22Rv1 (cell line): ENCODE results near the gene KLHL25.

Source experiments
- H3K27ac ChIP-seq: fragments of 450-650 bp; 2 replicates; pipeline ENCODE4 v1.5.1; 2017
- ZFX ChIP-seq: fragments of 450-650 bp; IDR thresholded peaks from 2 replicates; pipeline ENCODE4 v1.6.1; 2017; ENCODE audit warnings: antibody characterized with exemption, borderline replicate concordance
- TF ChIP-seq, protein P1 (sequence below): fragments of 450-650 bp; IDR thresholded peaks from 2 replicates; pipeline ENCODE4 v1.5.1; 2017; ENCODE audit warnings: mild to moderate bottlenecking

Gene KLHL25

DNA sequence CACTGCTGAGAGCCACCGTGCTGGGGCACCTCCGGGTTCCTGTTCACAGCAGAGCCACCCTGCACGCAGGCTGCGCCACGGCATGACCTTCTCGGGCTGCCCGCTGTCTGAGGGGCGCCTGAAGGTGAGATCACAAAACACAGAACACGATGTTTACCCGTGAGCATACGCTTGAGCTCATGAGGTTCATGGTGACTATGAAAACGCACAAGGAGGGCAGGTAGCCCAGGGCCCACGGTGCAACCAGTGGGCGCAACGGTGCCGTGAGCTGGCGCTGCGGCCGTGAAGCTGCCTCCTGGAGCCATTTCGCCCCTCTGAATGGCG, 36.1 kb downstream of the KLHL25 start:
- H3K27ac ChIP-seq = no peak overlapping the region
- TF ChIP-seq, protein P1, sequence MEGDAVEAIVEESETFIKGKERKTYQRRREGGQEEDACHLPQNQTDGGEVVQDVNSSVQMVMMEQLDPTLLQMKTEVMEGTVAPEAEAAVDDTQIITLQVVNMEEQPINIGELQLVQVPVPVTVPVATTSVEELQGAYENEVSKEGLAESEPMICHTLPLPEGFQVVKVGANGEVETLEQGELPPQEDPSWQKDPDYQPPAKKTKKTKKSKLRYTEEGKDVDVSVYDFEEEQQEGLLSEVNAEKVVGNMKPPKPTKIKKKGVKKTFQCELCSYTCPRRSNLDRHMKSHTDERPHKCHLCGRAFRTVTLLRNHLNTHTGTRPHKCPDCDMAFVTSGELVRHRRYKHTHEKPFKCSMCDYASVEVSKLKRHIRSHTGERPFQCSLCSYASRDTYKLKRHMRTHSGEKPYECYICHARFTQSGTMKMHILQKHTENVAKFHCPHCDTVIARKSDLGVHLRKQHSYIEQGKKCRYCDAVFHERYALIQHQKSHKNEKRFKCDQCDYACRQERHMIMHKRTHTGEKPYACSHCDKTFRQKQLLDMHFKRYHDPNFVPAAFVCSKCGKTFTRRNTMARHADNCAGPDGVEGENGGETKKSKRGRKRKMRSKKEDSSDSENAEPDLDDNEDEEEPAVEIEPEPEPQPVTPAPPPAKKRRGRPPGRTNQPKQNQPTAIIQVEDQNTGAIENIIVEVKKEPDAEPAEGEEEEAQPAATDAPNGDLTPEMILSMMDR = no peak
- no peak for TF ChIP-seq ZFX

DNA sequence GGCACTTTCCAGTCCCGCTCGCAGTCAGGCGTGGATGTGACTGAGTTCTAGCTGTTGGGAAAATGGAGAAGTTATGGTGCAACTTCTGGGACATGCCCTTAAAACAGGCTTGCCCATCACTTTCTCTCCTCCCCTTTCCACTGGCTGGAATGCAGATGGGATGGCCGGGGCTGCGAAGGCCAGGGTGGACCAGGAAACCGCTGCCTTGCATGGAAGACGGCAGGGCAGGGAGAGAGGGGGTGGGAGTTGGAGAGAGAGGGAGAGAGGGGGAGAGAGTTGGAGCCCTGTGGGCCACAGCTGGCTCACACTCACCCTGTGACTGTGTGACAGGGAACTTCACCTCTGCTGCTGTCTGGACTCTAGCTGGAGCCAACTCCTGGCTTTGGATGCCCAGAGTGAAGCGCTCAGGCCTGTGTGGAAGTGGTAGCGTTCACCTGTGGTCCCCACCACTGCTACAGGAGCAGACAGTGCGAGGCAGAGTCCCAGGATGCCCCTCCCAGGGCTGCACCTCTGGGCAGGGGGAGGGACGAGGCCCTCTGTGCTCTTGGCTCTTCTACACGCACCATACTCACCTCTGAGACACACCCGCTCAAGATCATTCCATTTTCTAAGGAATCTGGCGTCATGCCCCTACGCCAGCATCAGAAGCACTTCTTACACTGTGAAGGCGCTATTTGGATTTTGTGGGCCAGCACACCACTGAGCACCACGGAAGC, 36.6 kb downstream of the KLHL25 start:
- TF ChIP-seq ZFX = no peak
- TF ChIP-seq, protein P1 = no peak
- H3K27ac ChIP-seq = no peak overlapping the region

DNA sequence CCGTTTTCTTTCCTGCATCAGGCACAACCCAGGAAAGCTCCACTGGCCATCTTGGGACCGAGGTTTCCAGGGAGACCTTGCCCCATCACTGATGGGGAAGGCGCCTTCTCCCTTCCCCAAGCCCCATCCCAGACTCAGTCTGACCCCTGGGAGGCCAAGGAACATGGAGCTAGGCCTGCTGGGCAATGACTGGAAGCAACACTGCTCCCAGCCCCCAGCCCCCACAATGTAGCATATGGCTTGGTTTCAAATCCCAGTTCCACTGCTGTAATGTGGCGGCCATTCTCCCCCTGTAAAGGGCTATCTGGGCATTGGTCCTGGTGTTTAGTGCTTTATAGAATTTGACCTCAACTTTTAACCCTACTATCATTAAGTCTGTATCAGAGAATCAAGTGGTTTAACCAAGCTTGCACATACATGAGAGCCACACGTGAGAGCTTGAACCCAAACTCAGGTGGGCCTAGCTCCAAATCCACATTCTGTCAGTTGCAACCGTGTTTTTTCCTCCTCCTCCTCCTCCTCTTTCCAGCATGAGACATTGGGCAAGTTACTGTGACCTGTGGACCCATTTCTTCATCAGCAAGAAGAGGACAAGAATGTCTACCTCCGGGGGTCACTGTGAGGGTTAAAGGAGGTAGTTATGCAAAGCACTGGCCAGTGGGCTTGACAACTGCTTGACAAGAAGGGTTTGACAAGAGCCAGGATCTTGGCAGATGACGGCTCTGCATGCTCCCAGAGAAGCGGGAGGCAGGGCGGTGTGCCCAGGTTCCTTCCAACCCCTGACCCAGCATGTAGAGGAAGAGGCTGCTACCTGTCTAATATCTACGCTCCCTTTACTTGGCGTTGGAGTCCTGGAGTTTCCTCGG, 37.4 kb downstream of the KLHL25 start:
- TF ChIP-seq, protein P1 = no peak
- no peak for TF ChIP-seq ZFX
- no peak overlapping the region for H3K27ac ChIP-seq

DNA sequence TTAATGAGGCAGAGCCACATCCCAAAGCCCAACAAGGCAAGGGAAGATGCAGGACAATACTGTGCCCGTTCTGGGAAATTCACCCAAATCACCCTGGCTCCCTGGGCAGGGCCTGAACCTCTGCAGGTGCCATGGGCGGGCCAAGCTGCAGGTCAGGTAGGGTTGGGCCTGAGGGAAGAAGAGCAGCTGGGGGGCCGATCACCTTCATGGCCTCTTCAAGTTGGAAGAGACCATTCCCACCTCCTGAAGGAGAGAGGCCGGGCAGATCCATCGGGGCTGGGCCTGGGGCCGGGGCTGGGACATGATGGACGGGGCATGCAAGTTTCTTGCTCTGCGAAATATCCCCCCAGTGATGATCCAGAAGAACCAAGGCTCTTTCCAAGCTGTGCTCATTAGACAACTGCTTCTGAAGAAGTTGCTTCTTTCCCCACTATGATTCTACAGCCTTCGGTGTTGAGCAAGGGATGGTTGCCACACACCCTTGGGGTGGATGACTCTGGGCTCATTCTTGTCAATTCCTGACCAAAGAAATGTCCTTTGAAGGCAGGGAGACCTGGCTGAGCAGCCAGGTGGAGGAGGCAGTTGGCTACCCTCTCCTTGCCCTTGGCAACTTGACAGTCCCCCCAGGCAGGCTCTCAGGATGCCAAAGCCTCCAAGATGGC, 38.2 kb downstream of the KLHL25 start:
- no peak overlapping the region for H3K27ac ChIP-seq
- TF ChIP-seq, protein P1 = no peak
- TF ChIP-seq ZFX = no peak

DNA sequence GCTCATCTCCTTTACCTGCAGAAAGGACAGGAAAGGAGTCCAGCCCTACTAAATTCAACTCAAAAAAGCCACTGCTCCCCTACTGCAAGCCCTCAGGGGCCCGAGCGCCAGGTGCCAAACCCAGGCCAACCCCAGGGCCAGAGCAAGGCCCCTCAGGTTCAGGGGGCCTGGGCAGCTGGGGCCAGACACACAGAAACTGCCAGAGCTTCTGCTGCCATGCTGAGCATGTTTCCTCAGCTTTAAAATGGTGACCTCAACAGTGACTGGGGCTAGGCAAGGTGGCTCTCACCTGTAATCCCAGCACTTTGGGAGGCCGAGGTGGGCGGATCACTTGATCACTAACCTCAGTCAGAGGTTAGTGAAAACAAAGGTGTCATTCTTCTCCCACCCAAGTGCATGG, 38.8 kb downstream of the KLHL25 start:
- H3K27ac ChIP-seq = no peak overlapping the region
- TF ChIP-seq ZFX = no peak
- TF ChIP-seq, protein P1 = no peak

DNA sequence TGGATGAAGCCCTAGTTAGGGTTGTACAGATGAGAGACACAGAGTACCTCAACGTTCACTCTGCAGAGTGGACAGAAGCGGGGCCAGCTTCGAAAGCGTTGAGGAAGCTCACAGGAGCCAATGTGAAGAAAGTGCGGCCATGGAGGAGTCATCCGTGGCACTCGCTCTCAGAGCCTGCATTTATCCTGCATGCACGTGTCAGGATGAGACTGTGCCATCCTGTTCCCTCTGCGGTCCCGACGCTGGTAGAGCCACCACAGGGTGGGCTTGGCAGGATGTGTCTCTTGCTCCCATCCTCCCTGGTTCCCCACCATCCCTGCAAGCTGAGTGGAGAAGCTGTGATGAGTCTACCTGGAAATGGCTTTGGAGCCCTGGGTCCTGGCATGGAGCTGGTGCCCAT, 39.3 kb downstream of the KLHL25 start:
- H3K27ac ChIP-seq = no peak overlapping the region
- no peak for TF ChIP-seq ZFX

DNA sequence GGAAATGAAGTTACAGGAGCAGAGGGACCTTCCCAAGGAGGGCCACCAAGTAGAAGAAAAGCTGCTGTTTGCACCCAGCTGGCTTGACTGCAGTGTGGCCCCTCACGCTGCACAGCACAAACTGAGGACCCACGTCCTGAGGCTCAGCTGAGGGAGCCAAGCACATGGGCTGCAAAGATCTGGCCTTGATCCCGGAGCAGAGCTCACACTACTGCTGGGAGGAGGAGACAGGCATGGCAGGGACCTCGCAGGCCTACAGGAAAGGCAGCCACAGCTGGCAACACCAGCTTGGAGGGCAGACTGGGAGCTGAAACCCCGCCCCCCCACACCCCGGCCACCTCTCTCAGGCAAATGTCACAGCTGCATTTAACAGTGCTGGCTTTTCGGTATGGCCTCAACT, 39.7 kb downstream of the KLHL25 start:
- TF ChIP-seq, protein P1 = no peak
- TF ChIP-seq ZFX = no peak
- no peak overlapping the region for H3K27ac ChIP-seq
